Activated CD4-positive, alpha-beta memory T cell treated with anti-CD3 and anti-CD28 coated beads, Interleukin-2, amount 10 ng/mL, durations not matched to agents 7 days and 5 days (primary cell): ENCODE data around the gene BRPF1. TPM values are rescaled to one million over a fixed set of nuclear protein-coding genes. Genes with fewer than 3 reads are reported as not detected.
A peak's percentile ranks its signal among the peaks of the same experiment; 100 is the strongest.

ENCODE experiments used
- CTCF ChIA-PET: fragments of 350-600 bp; sonication (Branson Sonifier 250); formaldehyde crosslinking; loops from one replicate; lab custom pipeline; 2021; ENCODE audit warnings: antibody characterized with exemption, inconsistent platforms; lab: Charles Lee
- POLR2A ChIA-PET: fragments of 350-600 bp; sonication (Branson Sonifier 250); formaldehyde crosslinking; loops from one replicate; lab custom pipeline; 2021; ENCODE audit warnings: antibody characterized with exemption; lab: Charles Lee
- DNase-seq: peaks from one replicate; pipeline ENCODE4 v3.0.0-alpha.2; 2020
- H3K27ac Mint-ChIP-seq: one replicate; pipeline ENCODE4 v1.8.0; 2021; ENCODE audit warnings: mild to moderate bottlenecking, mixed read lengths
- H3K27me3 Mint-ChIP-seq: one replicate; pipeline ENCODE4 v1.8.0; 2021; ENCODE audit warnings: mixed read lengths
- H3K36me3 Mint-ChIP-seq: one replicate; pipeline ENCODE4 v1.8.0; 2021; ENCODE audit warnings: low read depth, mixed read lengths
- H3K4me1 Mint-ChIP-seq: one replicate; pipeline ENCODE4 v1.8.0; 2021; ENCODE audit warnings: mixed read lengths
- H3K4me3 Mint-ChIP-seq: one replicate; pipeline ENCODE4 v1.8.0; 2021; ENCODE audit warnings: mild to moderate bottlenecking, mixed read lengths
- H3K9me3 Mint-ChIP-seq: one replicate; pipeline ENCODE4 v1.8.0; 2021; ENCODE audit warnings: mixed read lengths
- total RNA-seq, 2 experiments: library from RNA; stranded (reverse); gene quantifications; one replicate each; pipeline ENCODE4 v1.2.3, GENCODE V29; 2021

Gene BRPF1
- total RNA-seq = 10 to 100 TPM; 38.9 to 41.9 TPM

GRCh38 chr3:9731206-9732079 is at the start of gene BRPF1:
Gene BRPF1, plus strand, starts transcription at chr3:9731735. Its CDS starts 2,406 bp downstream, at chr3:9734141.
- Mint-ChIP-seq H3K36me3 (peaks cover 36% of the 10 kb centered on the region), H3K27me3 (no peaks in the 10 kb centered on the region), H3K9me3 (no peaks in the 10 kb centered on the region), H3K4me1 (peaks cover 69% of the 10 kb centered on the region), H3K4me3 (peak within 1 kb of the TSS; percentile 96), H3K27ac (peak within 1 kb of the TSS; percentile 89)
- CTCF ChIA-PET = interaction anchor here (0.6 to 3.1 kb wide), 6 partner anchors 11 to 378 kb away, joined by 3 to 14 read pairs (median 4); no protein-coding TSS in a partner anchor
- POLR2A ChIA-PET = interaction anchor here (0.7 to 9.6 kb wide), 23 partner anchors 10 to 463 kb away, joined by 3 to 158 read pairs (median 4); partner anchors contain the start of genes ARPC4, CAMK1, CRELD1 and EMC3
- DNase-seq = peak; percentile 100

GRCh38 chr3:9682096-9682495 is 49.4 kb upstream of the BRPF1 start:
- Mint-ChIP-seq H3K4me3 (no peak overlapping the region), H3K27ac (no peak overlapping the region), H3K9me3 (no peaks in the 10 kb centered on the region), H3K4me1 (no peaks in the 10 kb centered on the region), H3K27me3 (no peaks in the 10 kb centered on the region), H3K36me3 (peaks cover 75% of the 10 kb centered on the region)
- POLR2A ChIA-PET = no interaction called here
- no peak for DNase-seq
- CTCF ChIA-PET = no interaction called here

GRCh38 chr3:9683426-9683825 is 48.1 kb upstream of the BRPF1 start:
- POLR2A ChIA-PET = no interaction called here

GRCh38 chr3:9685216-9686049 is 46.1 kb upstream of the BRPF1 start:
- POLR2A ChIA-PET = no interaction called here
- H3K4me3 Mint-ChIP-seq = no peak overlapping the region
- CTCF ChIA-PET = interaction anchor here (0.6 to 1.3 kb wide), 2 partner anchors 13 to 43 kb away, joined by 3 read pairs; no protein-coding TSS in a partner anchor
- DNase-seq = no peak
- no peaks in the 10 kb centered on the region for H3K27me3 Mint-ChIP-seq
- H3K27ac Mint-ChIP-seq = no peak overlapping the region
- H3K9me3 Mint-ChIP-seq = no peaks in the 10 kb centered on the region
- H3K4me1 Mint-ChIP-seq = no peaks in the 10 kb centered on the region
- H3K36me3 Mint-ChIP-seq = peaks cover 75% of the 10 kb centered on the region

More at GRCh38 chr3:9683426-9683825, 48.1 kb upstream of the BRPF1 start:
- CTCF ChIA-PET = no interaction called here
- Mint-ChIP-seq H3K27ac (no peak overlapping the region), H3K9me3 (no peaks in the 10 kb centered on the region), H3K36me3 (peaks cover 70% of the 10 kb centered on the region), H3K4me1 (no peaks in the 10 kb centered on the region), H3K4me3 (no peak overlapping the region), H3K27me3 (no peaks in the 10 kb centered on the region)
- no peak for DNase-seq

GRCh38 chr3:9686050-9686550 is 45.4 kb upstream of the BRPF1 start:
- H3K27me3 Mint-ChIP-seq = no peaks in the 10 kb centered on the region
- ChIA-PET POLR2A (no interaction called here), CTCF (interaction anchor here (0.6 kb wide), 1 partner anchor 43 kb away, joined by 3 read pairs; no protein-coding TSS in a partner anchor)
- DNase-seq = no peak
- H3K27ac Mint-ChIP-seq = no peak overlapping the region
- no peaks in the 10 kb centered on the region for H3K9me3 Mint-ChIP-seq
- H3K4me3 Mint-ChIP-seq = no peak overlapping the region
- no peaks in the 10 kb centered on the region for H3K4me1 Mint-ChIP-seq
- peaks cover 71% of the 10 kb centered on the region for H3K36me3 Mint-ChIP-seq

- H3K36me3 Mint-ChIP-seq = peaks cover 68% of the 10 kb centered on the region
- CTCF ChIA-PET = no interaction called here
- no peaks in the 10 kb centered on the region for H3K27me3 Mint-ChIP-seq
- no peaks in the 10 kb centered on the region for H3K9me3 Mint-ChIP-seq
- POLR2A ChIA-PET = no interaction called here
- no peak for DNase-seq
- H3K27ac Mint-ChIP-seq = no peak overlapping the region
- no peak overlapping the region for H3K4me3 Mint-ChIP-seq
- H3K4me1 Mint-ChIP-seq = no peaks in the 10 kb centered on the region
Measured at GRCh38 chr3:9686703-9687102, 44.8 kb upstream of the BRPF1 start.

GRCh38 chr3:9687514-9687913 is 44.0 kb upstream of the BRPF1 start:
- ChIA-PET CTCF (no interaction called here), POLR2A (no interaction called here)
- H3K36me3 Mint-ChIP-seq = peaks cover 69% of the 10 kb centered on the region
- DNase-seq = no peak
- H3K9me3 Mint-ChIP-seq = no peaks in the 10 kb centered on the region
- no peaks in the 10 kb centered on the region for H3K27me3 Mint-ChIP-seq
- H3K27ac Mint-ChIP-seq = no peak overlapping the region
- no peaks in the 10 kb centered on the region for H3K4me1 Mint-ChIP-seq
- H3K4me3 Mint-ChIP-seq = no peak overlapping the region

- Mint-ChIP-seq H3K9me3 (no peaks in the 10 kb centered on the region), H3K4me3 (no peak overlapping the region), H3K4me1 (no peaks in the 10 kb centered on the region), H3K36me3 (peaks cover 70% of the 10 kb centered on the region), H3K27ac (no peak overlapping the region), H3K27me3 (no peaks in the 10 kb centered on the region)
- DNase-seq = no peak
- POLR2A ChIA-PET = interaction anchor here (1.1 kb wide), 1 partner anchor 13 kb away, joined by 4 read pairs; no protein-coding TSS in a partner anchor
- CTCF ChIA-PET = no interaction called here
Measured at GRCh38 chr3:9688961-9689360, 42.6 kb upstream of the BRPF1 start.

GRCh38 chr3:9689757-9690156 is 41.8 kb upstream of the BRPF1 start:
- DNase-seq = no peak
- Mint-ChIP-seq H3K27ac (no peak overlapping the region), H3K9me3 (no peaks in the 10 kb centered on the region), H3K4me1 (no peaks in the 10 kb centered on the region), H3K36me3 (peaks cover 72% of the 10 kb centered on the region), H3K4me3 (no peak overlapping the region), H3K27me3 (no peaks in the 10 kb centered on the region)
- CTCF ChIA-PET = interaction anchor here (1.8 kb wide), 1 partner anchor 37 kb away, joined by 5 read pairs; no protein-coding TSS in a partner anchor
- POLR2A ChIA-PET = interaction anchor here (1.1 kb wide), 1 partner anchor 12 kb away, joined by 4 read pairs; no protein-coding TSS in a partner anchor

GRCh38 chr3:9690451-9691450 is 40.8 kb upstream of the BRPF1 start:
- Mint-ChIP-seq H3K27me3 (no peaks in the 10 kb centered on the region), H3K4me3 (no peak overlapping the region), H3K27ac (no peak overlapping the region), H3K36me3 (peaks cover 66% of the 10 kb centered on the region), H3K9me3 (no peaks in the 10 kb centered on the region), H3K4me1 (no peaks in the 10 kb centered on the region)
- no peak for DNase-seq
- POLR2A ChIA-PET = no interaction called here
- CTCF ChIA-PET = interaction anchor here (1.8 kb wide), 1 partner anchor 36 kb away, joined by 5 read pairs; no protein-coding TSS in a partner anchor

GRCh38 chr3:9691636-9692035 is 39.9 kb upstream of the BRPF1 start:
- no peak overlapping the region for H3K4me3 Mint-ChIP-seq
- H3K4me1 Mint-ChIP-seq = no peaks in the 10 kb centered on the region
- H3K27ac Mint-ChIP-seq = no peak overlapping the region
- ChIA-PET POLR2A (no interaction called here), CTCF (no interaction called here)
- H3K9me3 Mint-ChIP-seq = no peaks in the 10 kb centered on the region
- no peaks in the 10 kb centered on the region for H3K27me3 Mint-ChIP-seq
- no peak for DNase-seq
- H3K36me3 Mint-ChIP-seq = peaks cover 60% of the 10 kb centered on the region

GRCh38 chr3:9692416-9692815 is 39.1 kb upstream of the BRPF1 start:
- H3K36me3 Mint-ChIP-seq = peaks cover 59% of the 10 kb centered on the region
- POLR2A ChIA-PET = no interaction called here
- H3K4me3 Mint-ChIP-seq = no peak overlapping the region
- no peak overlapping the region for H3K27ac Mint-ChIP-seq
- H3K27me3 Mint-ChIP-seq = no peaks in the 10 kb centered on the region
- CTCF ChIA-PET = interaction anchor here (1.3 kb wide), 1 partner anchor 34 kb away, joined by 3 read pairs; no protein-coding TSS in a partner anchor
- H3K9me3 Mint-ChIP-seq = no peaks in the 10 kb centered on the region
- no peak for DNase-seq
- no peaks in the 10 kb centered on the region for H3K4me1 Mint-ChIP-seq
